Liver (tissue), 9 donors: Measurements from ENCODE around the gene RASA3. TPM values are rescaled to one million over a fixed set of nuclear protein-coding genes. Genes with fewer than 3 reads are reported as not detected.

ENCODE experiments used
- DNase-seq: peaks from one replicate; pipeline ENCODE4 v3.0.0-alpha.2; 2017; ENCODE audit warnings: low spot score
- H3K27ac ChIP-seq, 2 donors: one replicate each; pipeline ENCODE4 v1.7.0; 2013; ENCODE audit warnings: inconsistent platforms in 2 of 2, low read length in 2 of 2, control low read depth in 1 of 2, low read depth in 1 of 2, mild to moderate bottlenecking in 1 of 2
- H3K27me3 ChIP-seq, 4 donors: one replicate each; pipeline versions ENCODE4 v1.6.1 to v1.7.0; 2013; ENCODE audit warnings: low read length in 3 of 4, inconsistent platforms in 1 of 4, mild to moderate bottlenecking in 1 of 4, moderate library complexity in 1 of 4; ENCODE audit not compliant: control insufficient read depth in 4 of 4, insufficient read depth in 4 of 4
- H3K36me3 ChIP-seq, 4 donors: one replicate each; pipeline versions ENCODE4 v1.6.1 to v1.7.0; 2013; ENCODE audit warnings: low read length in 3 of 4, mild to moderate bottlenecking in 3 of 4, low read depth in 1 of 4, moderate library complexity in 1 of 4; ENCODE audit not compliant: control insufficient read depth in 4 of 4, insufficient read depth in 3 of 4
- H3K4me1 ChIP-seq, 4 donors: one replicate each; pipeline versions ENCODE4 v1.6.1 to v1.7.0; 2013; ENCODE audit warnings: low read length in 3 of 4, mild to moderate bottlenecking in 3 of 4, moderate library complexity in 1 of 4; ENCODE audit not compliant: control insufficient read depth in 4 of 4, insufficient read depth in 4 of 4
- H3K4me3 ChIP-seq, 3 donors: one replicate each; pipeline versions ENCODE4 v1.6.1 to v1.7.0; 2013; ENCODE audit warnings: low read length in 3 of 3, control low read depth in 1 of 3, low read depth in 1 of 3, mild to moderate bottlenecking in 1 of 3
- H3K9ac ChIP-seq, 2 donors: one replicate each; pipeline ENCODE4 v1.7.0; 2013; ENCODE audit warnings: low read length in 2 of 2, mild to moderate bottlenecking in 2 of 2, moderate library complexity in 2 of 2, control low read depth in 1 of 2, low read depth in 1 of 2
- H3K9me3 ChIP-seq, 4 donors: one replicate each; pipeline versions ENCODE4 v1.6.1 to v1.7.0; 2013; ENCODE audit warnings: low read length in 3 of 4; ENCODE audit not compliant: control insufficient read depth in 4 of 4
- EGR1 ChIP-seq, 2 donors: IDR thresholded peaks; 2 replicates each; pipeline ENCODE4 v1.6.1; 2016 to 2018; ENCODE audit warnings: antibody characterized with exemption in 2 of 2, low read depth in 2 of 2
- FOXA1 ChIP-seq: IDR thresholded peaks from 2 replicates; pipeline ENCODE4 v1.6.1; 2016; ENCODE audit warnings: antibody characterized with exemption
- FOXA2 ChIP-seq: IDR thresholded peaks from 2 replicates; pipeline ENCODE4 v1.6.1; 2016; ENCODE audit warnings: antibody characterized with exemption
- GABPA ChIP-seq, 2 donors: IDR thresholded peaks in 1 of 2; conservative IDR thresholded peaks in 1 of 2; 2 replicates each; pipeline ENCODE4 v1.6.1; 2016; ENCODE audit warnings: antibody characterized with exemption in 2 of 2, mild to moderate bottlenecking in 1 of 2, moderate library complexity in 1 of 2
- HNF4A ChIP-seq, 2 donors: conservative IDR thresholded peaks; 2 replicates each; pipeline ENCODE4 v1.6.1; 2016; ENCODE audit warnings: antibody characterized with exemption in 2 of 2, mild to moderate bottlenecking in 2 of 2
- HNF4G ChIP-seq: IDR thresholded peaks from 2 replicates; pipeline ENCODE4 v1.6.1; 2016; ENCODE audit warnings: antibody characterized with exemption
- JUND ChIP-seq, 2 donors: IDR thresholded peaks; 2 replicates each; pipeline ENCODE4 v1.6.1; 2016; ENCODE audit warnings: antibody characterized with exemption in 2 of 2
- RXRA ChIP-seq, 2 donors: IDR thresholded peaks; 2 replicates each; pipeline ENCODE4 v1.6.1; 2017 to 2018; ENCODE audit warnings: antibody characterized with exemption in 2 of 2, mild to moderate bottlenecking in 1 of 2
- SP1 ChIP-seq: IDR thresholded peaks from 2 replicates; pipeline ENCODE4 v1.6.1; 2018; ENCODE audit warnings: antibody characterized with exemption, mild to moderate bottlenecking
- TAF1 ChIP-seq: conservative IDR thresholded peaks from 2 replicates; pipeline ENCODE4 v1.6.1; 2016; ENCODE audit warnings: antibody characterized with exemption, mild to moderate bottlenecking
- YY1 ChIP-seq: IDR thresholded peaks from 2 replicates; pipeline ENCODE4 v1.6.1; 2016; ENCODE audit warnings: antibody characterized with exemption, mild to moderate bottlenecking
- WGBS: extraction: QIAGEN DNeasy Blood & Tissue Kit; methylation state at CpG from one replicate; pipeline ENCODE4 v1.1.7; 2013; 5-methylcytosine and 5-hydroxymethylcytosine counted together
- polyA plus RNA-seq, 2 donors: library from polyadenylated mRNA; stranded (reverse) in 1 of 2; unstranded in 1 of 2; fragments of 200-250 nt in 1 of 2; fragments of >200 nt in 1 of 2; fragmentation: Nextera tagmentation in 1 of 2; extraction: Ambion mirVana in 1 of 2; gene quantifications; one replicate each; pipeline versions ENCODE4 v1.2.1 to v1.2.3, GENCODE V29; 2013 to 2015
- total RNA-seq, 2 donors: library from RNA; depleted of rRNA; stranded (reverse); fragments of >200 nt; gene quantifications; one replicate each; pipeline ENCODE4 v1.2.3, GENCODE V29; 2014
- TF ChIP-seq, protein P1 (sequence below): IDR thresholded peaks from 2 replicates; pipeline ENCODE4 v1.6.1; 2016; ENCODE audit warnings: antibody characterized with exemption
- TF ChIP-seq, protein P2 (sequence below): fragments of 150-350 bp; IDR thresholded peaks from 2 replicates; pipeline ENCODE4 v1.5.1; 2017; ENCODE audit warnings: improper control_type of control experiment, low read depth, low read length; ENCODE audit not compliant: missing input control
- TF ChIP-seq, protein P3 (sequence below): IDR thresholded peaks from 2 replicates; pipeline ENCODE4 v1.6.1; 2016; ENCODE audit warnings: antibody characterized with exemption
- TF ChIP-seq, protein P4 (sequence below): IDR thresholded peaks from 2 replicates; pipeline ENCODE4 v1.6.1; 2016; ENCODE audit warnings: antibody characterized with exemption
- TF ChIP-seq, protein P5 (sequence below): IDR thresholded peaks from 2 replicates; pipeline ENCODE4 v1.6.1; 2016; ENCODE audit warnings: antibody characterized with exemption, mild to moderate bottlenecking
- donor health status: healthy.
- donor health status: healthy.
- donor health status: healthy.
- donor health status: healthy.
- donor health status: healthy.

Gene RASA3
- total and polyA plus RNA-seq, 4 donors, result 0.64 to 5.9 (median 3.8) TPM

DNA sequence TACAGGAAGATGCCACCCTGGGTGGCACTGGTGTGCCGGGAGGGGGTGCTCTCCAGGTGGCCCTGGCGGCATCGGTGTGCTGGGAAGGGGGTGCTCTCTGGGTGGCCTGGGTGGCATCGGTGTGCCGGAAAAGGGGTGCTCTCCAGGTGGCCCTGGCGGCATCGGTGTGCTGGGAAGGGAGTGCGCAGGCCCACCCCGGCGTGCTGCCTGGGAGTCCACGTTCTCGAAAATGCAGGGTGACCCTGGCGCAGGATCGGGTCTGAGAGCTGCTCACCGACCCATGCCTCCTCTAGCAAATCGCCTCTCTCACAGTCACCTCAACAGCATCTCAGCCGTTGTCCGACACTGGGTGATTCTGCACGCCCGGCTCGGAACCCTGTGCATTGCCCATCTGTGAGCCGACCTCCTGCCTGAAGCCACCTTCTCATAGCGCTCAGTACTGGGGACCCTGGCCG lies 36.4 kb downstream of the RASA3 start (continued):
- TF ChIP-seq SP1, result no peak

DNA sequence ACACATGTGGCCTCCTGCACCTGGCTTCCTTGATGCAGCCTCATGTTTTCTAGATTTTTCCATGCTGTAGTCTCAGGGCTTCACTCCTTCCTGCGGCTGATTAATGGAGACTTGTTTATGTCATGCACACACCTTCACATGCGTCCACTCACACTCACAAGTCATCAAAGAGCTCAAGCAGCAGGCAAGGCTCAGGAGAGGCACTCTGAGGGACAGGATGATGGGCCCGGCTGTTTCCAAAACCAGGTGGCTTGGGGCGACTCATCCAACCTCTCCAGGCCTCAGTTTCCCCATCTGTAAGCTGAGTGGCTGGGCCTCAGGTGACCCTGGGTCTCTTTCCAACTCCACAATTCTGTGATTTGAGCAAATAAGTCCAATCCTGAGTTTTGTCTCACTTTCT lies 36.9 kb downstream of the RASA3 start:
- TF ChIP-seq, protein P1, sequence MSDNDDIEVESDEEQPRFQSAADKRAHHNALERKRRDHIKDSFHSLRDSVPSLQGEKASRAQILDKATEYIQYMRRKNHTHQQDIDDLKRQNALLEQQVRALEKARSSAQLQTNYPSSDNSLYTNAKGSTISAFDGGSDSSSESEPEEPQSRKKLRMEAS, result no peak
- no peak for TF ChIP-seq YY1
- no peak for TF ChIP-seq RXRA (IDR thresholded peaks at IDR 0.05)
- no peak for TF ChIP-seq FOXA1
- TF ChIP-seq JUND (IDR thresholded peaks at IDR 0.05), result no peak
- TF ChIP-seq, protein P2, sequence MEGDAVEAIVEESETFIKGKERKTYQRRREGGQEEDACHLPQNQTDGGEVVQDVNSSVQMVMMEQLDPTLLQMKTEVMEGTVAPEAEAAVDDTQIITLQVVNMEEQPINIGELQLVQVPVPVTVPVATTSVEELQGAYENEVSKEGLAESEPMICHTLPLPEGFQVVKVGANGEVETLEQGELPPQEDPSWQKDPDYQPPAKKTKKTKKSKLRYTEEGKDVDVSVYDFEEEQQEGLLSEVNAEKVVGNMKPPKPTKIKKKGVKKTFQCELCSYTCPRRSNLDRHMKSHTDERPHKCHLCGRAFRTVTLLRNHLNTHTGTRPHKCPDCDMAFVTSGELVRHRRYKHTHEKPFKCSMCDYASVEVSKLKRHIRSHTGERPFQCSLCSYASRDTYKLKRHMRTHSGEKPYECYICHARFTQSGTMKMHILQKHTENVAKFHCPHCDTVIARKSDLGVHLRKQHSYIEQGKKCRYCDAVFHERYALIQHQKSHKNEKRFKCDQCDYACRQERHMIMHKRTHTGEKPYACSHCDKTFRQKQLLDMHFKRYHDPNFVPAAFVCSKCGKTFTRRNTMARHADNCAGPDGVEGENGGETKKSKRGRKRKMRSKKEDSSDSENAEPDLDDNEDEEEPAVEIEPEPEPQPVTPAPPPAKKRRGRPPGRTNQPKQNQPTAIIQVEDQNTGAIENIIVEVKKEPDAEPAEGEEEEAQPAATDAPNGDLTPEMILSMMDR, result no peak
- TF ChIP-seq EGR1 (IDR thresholded peaks at IDR 0.05; ENCODE audit: low read depth in 2 of 2), result no peak
- TF ChIP-seq TAF1, result no peak
- TF ChIP-seq, protein P3, sequence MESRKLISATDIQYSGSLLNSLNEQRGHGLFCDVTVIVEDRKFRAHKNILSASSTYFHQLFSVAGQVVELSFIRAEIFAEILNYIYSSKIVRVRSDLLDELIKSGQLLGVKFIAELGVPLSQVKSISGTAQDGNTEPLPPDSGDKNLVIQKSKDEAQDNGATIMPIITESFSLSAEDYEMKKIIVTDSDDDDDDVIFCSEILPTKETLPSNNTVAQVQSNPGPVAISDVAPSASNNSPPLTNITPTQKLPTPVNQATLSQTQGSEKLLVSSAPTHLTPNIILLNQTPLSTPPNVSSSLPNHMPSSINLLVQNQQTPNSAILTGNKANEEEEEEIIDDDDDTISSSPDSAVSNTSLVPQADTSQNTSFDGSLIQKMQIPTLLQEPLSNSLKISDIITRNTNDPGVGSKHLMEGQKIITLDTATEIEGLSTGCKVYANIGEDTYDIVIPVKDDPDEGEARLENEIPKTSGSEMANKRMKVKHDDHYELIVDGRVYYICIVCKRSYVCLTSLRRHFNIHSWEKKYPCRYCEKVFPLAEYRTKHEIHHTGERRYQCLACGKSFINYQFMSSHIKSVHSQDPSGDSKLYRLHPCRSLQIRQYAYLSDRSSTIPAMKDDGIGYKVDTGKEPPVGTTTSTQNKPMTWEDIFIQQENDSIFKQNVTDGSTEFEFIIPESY, result no peak
- TF ChIP-seq, protein P4, sequence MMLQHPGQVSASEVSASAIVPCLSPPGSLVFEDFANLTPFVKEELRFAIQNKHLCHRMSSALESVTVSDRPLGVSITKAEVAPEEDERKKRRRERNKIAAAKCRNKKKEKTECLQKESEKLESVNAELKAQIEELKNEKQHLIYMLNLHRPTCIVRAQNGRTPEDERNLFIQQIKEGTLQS, result no peak
- TF ChIP-seq FOXA2, result no peak
- H3K27ac ChIP-seq, result no peak overlapping the region
- no peaks in the 10 kb centered on the region for H3K36me3 ChIP-seq
- H3K4me1 ChIP-seq, result no peaks in the 10 kb centered on the region
- DNase-seq, result no peak
- H3K9me3 ChIP-seq, result peaks cover 2 to 6% (median 4%) of the 10 kb centered on the region in 4 donors
- no peak overlapping the region for H3K4me3 ChIP-seq
- no peak overlapping the region for H3K9ac ChIP-seq
- H3K27me3 ChIP-seq, result no peaks in the 10 kb centered on the region
- WGBS, result 68% methylated on average over 4 of the region's 4 CpGs

DNA sequence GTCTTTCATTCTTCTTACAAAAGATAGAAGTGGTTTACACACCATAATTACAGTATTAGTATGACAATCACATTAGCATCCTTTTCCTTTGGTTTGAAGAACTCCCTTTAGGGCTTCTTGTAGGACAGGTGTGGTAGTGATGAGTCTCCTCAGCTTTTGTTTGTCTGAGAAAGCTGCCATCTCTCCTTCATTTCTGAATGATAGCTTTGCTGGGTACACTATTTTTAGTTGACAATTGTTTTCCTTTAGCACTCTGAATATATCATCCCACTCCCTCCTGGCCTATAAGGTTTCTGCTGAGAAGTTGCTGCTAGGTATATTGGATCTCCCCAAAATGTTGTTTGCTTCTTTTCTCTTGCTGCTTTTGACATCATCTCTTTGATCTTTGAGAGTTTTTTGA lies 39.3 kb downstream of the RASA3 start:
- Histone ChIP-seq H3K27ac (no peak overlapping the region), H3K36me3 (no peaks in the 10 kb centered on the region), H3K9ac (no peak overlapping the region), H3K27me3 (no peaks in the 10 kb centered on the region), H3K9me3 (peaks cover 2 to 6% (median 4%) of the 10 kb centered on the region in 4 donors), H3K4me3 (no peak overlapping the region), H3K4me1 (no peaks in the 10 kb centered on the region)
- DNase-seq, result no peak
- TF ChIP-seq, protein P1, result no peak
- no peak for TF ChIP-seq HNF4A (conservative IDR thresholded peaks at IDR 0.05)
- no peak for TF ChIP-seq SP1
- no peak for TF ChIP-seq TAF1
- no peak for TF ChIP-seq HNF4G
- no peak for TF ChIP-seq JUND (IDR thresholded peaks at IDR 0.05)
- TF ChIP-seq, protein P3, result no peak
- TF ChIP-seq, protein P5, sequence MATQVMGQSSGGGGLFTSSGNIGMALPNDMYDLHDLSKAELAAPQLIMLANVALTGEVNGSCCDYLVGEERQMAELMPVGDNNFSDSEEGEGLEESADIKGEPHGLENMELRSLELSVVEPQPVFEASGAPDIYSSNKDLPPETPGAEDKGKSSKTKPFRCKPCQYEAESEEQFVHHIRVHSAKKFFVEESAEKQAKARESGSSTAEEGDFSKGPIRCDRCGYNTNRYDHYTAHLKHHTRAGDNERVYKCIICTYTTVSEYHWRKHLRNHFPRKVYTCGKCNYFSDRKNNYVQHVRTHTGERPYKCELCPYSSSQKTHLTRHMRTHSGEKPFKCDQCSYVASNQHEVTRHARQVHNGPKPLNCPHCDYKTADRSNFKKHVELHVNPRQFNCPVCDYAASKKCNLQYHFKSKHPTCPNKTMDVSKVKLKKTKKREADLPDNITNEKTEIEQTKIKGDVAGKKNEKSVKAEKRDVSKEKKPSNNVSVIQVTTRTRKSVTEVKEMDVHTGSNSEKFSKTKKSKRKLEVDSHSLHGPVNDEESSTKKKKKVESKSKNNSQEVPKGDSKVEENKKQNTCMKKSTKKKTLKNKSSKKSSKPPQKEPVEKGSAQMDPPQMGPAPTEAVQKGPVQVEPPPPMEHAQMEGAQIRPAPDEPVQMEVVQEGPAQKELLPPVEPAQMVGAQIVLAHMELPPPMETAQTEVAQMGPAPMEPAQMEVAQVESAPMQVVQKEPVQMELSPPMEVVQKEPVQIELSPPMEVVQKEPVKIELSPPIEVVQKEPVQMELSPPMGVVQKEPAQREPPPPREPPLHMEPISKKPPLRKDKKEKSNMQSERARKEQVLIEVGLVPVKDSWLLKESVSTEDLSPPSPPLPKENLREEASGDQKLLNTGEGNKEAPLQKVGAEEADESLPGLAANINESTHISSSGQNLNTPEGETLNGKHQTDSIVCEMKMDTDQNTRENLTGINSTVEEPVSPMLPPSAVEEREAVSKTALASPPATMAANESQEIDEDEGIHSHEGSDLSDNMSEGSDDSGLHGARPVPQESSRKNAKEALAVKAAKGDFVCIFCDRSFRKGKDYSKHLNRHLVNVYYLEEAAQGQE, result no peak
- TF ChIP-seq YY1, result no peak
- TF ChIP-seq, protein P4, result no peak
- TF ChIP-seq FOXA2, result no peak
- TF ChIP-seq RXRA (IDR thresholded peaks at IDR 0.05), result no peak
- TF ChIP-seq GABPA (IDR thresholded peaks at IDR 0.05 in 1 of 2, conservative IDR thresholded peaks at IDR 0.05 in 1 of 2), result no peak
- TF ChIP-seq, protein P2, result no peak
